22Rv1 (cell line): Measurements from ENCODE around the gene DNAJC7.

ENCODE experiments used
- H3K27ac ChIP-seq: fragments of 450-650 bp; 2 replicates; pipeline ENCODE4 v1.5.1; 2017
- CTCF ChIP-seq: fragments of 450-650 bp; IDR thresholded peaks from 2 replicates; pipeline ENCODE4 v1.5.1; 2017; ENCODE audit warnings: mild to moderate bottlenecking
- ZFX ChIP-seq: fragments of 450-650 bp; IDR thresholded peaks from 2 replicates; pipeline ENCODE4 v1.6.1; 2017; ENCODE audit warnings: antibody characterized with exemption, borderline replicate concordance

Gene DNAJC7

GRCh38 chr17:42040818-42041217 is 23.6 kb upstream of the DNAJC7 start:
- TF ChIP-seq ZFX (no peak), CTCF (no peak)
- H3K27ac ChIP-seq: no peak overlapping the region

GRCh38 chr17:42039794-42040763 is 22.8 kb upstream of the DNAJC7 start:
- no peak overlapping the region for H3K27ac ChIP-seq
- TF ChIP-seq ZFX: no peak
- TF ChIP-seq CTCF: no peak

GRCh38 chr17:42038221-42038973 is 21.2 kb upstream of the DNAJC7 start:
- TF ChIP-seq ZFX: no peak
- TF ChIP-seq CTCF: no peak
- H3K27ac ChIP-seq: no peak overlapping the region

GRCh38 chr17:42034059-42034458 is 16.8 kb upstream of the DNAJC7 start:
- TF ChIP-seq CTCF (no peak), ZFX (no peak)
- no peak overlapping the region for H3K27ac ChIP-seq

- TF ChIP-seq ZFX: no peak
- TF ChIP-seq CTCF: no peak
- no peak overlapping the region for H3K27ac ChIP-seq
Observed at GRCh38 chr17:42031584-42031983, 14.3 kb upstream of the DNAJC7 start.

- no peak for TF ChIP-seq ZFX
- TF ChIP-seq CTCF: peak; percentile 28; the same call in 1 of the 2 replicates
Observed at GRCh38 chr17:42028791-42029127, 11.5 kb upstream of the DNAJC7 start.

More at GRCh38 chr17:42028791-42029127, 11.5 kb upstream of the DNAJC7 start:
- H3K27ac ChIP-seq: no peak overlapping the region
